Measurements from ENCODE around the gene FAF1.

- no peak for TF ChIP-seq CTCF (IDR thresholded peaks at IDR 0.05)
- no peak for TF ChIP-seq POLR2A (IDR thresholded peaks at IDR 0.05)
These were observed 471.7 kb downstream of the FAF1 start for GRCh38 chr1:50488356-50488755.
